GM12878 (cell line): ENCODE data around the gene IGF1R. TPM values are rescaled to one million over a fixed set of nuclear protein-coding genes. Genes with fewer than 3 reads are reported as not detected.

Experiments
- ATAC-seq: fragments of 200-7000 bp; cut with Tn5 transposase; 3 replicates; pipeline ENCODE4 v1.9.1; 2020; ENCODE audit warnings: mild to moderate bottlenecking, moderate library complexity
- BruUV-seq: library from RNA; stranded (reverse); fragments of 400-500 nt; replicated peaks from 2 replicates; lab custom pipeline; 2021; lab: Mats Ljungman, UMichigan
- CTCF ChIA-PET: fragments of 300-600 bp; sonication (Branson Sonifier 250); formaldehyde crosslinking; extraction: SDS; loops from one replicate; lab custom pipeline; 2021; ENCODE audit warnings: inconsistent platforms; lab: Yijun Ruan, JAX
- POLR2A ChIA-PET: fragments of 350-600 bp; formaldehyde crosslinking; extraction: SDS; loops from one replicate; lab custom pipeline; 2021; ENCODE audit warnings: inconsistent platforms; lab: Charles Lee
- RAD21 ChIA-PET: fragments of 300-600 bp; sonication (Branson Sonifier 250); formaldehyde crosslinking; loops from one replicate; lab custom pipeline; 2023; ENCODE audit warnings: antibody characterized with exemption; ENCODE audit not compliant: unreplicated experiment; lab: Charles Lee
- SMC1A ChIA-PET: fragments of 300-600 bp; sonication (Branson Sonifier 250); formaldehyde crosslinking; loops from one replicate; lab custom pipeline; 2023; ENCODE audit not compliant: unreplicated experiment, uncharacterized antibody; lab: Charles Lee
- DNase-seq: peaks from one replicate; pipeline ENCODE4 v3.0.0-alpha.2; 2011; ENCODE audit warnings: low read depth, low spot score
- FAIRE-seq: peaks from 3 replicates; lab custom pipeline; 2011; peaks lifted over from hg19 to GRCh38; lab: Jason Lieb, UNC
- H2AFZ ChIP-seq: 2 replicates; pipeline ENCODE4 v1.6.0; 2011; ENCODE audit warnings: low read depth, low read length, control low read depth; ENCODE audit not compliant: control insufficient read depth
- H3K27ac ChIP-seq: 2 replicates; pipeline ENCODE4 v1.5.1; 2011; ENCODE audit warnings: control low read depth; ENCODE audit not compliant: control insufficient read depth, insufficient read depth
- H3K27me3 ChIP-seq, 2 experiments: replicated peaks in 1 of 2; 2 replicates each; pipeline versions ENCODE4 v1.6.0 to v1.6.1; 2011; ENCODE audit warnings: low read length in 1 of 2; ENCODE audit not compliant: control insufficient read depth in 2 of 2, insufficient read depth in 2 of 2
- H3K36me3 ChIP-seq, 2 experiments: 2 replicates each; pipeline ENCODE4 v1.5.1; 2011; ENCODE audit warnings: low read length in 1 of 2; ENCODE audit not compliant: control insufficient read depth in 2 of 2, insufficient read depth in 2 of 2
- H3K4me1 ChIP-seq: 2 replicates; pipeline ENCODE4 v1.6.1; 2011; ENCODE audit warnings: mild to moderate bottlenecking, low read length, moderate library complexity, mixed read lengths; ENCODE audit not compliant: control insufficient read depth, insufficient read depth
- H3K4me2 ChIP-seq: 2 replicates; pipeline ENCODE4 v1.6.0; 2011; ENCODE audit warnings: control low read depth; ENCODE audit not compliant: control insufficient read depth, insufficient read depth
- H3K4me3 ChIP-seq: fragments of 200-600 bp; sonication (generic); 2 replicates; pipeline ENCODE4 v1.5.1; 2016
- H3K79me2 ChIP-seq: 2 replicates; pipeline ENCODE4 v1.6.0; 2011; ENCODE audit warnings: low read length; ENCODE audit not compliant: control insufficient read depth, insufficient read depth
- H3K9ac ChIP-seq: 2 replicates; pipeline ENCODE4 v1.8.0; 2011; ENCODE audit warnings: low read length, control low read depth, mixed read lengths; ENCODE audit not compliant: control insufficient read depth, insufficient read depth
- H3K9me3 ChIP-seq: replicated peaks from 3 replicates; pipeline ENCODE4 v1.5.1; 2011; ENCODE audit warnings: mild to moderate bottlenecking, low read length; ENCODE audit not compliant: control insufficient read depth, insufficient read depth
- H4K20me1 ChIP-seq: 2 replicates; pipeline ENCODE4 v1.6.0; 2011; ENCODE audit not compliant: control insufficient read depth, insufficient read depth
- BCL3 ChIP-seq: IDR thresholded peaks from 2 replicates; pipeline ENCODE4 v1.6.1; 2011; ENCODE audit warnings: borderline replicate concordance, low read depth, mild to moderate bottlenecking, moderate library complexity, low read length; ENCODE audit not compliant: insufficient read depth, poor library complexity, severe bottlenecking
- JUNB ChIP-seq: IDR thresholded peaks from 2 replicates; pipeline ENCODE4 v1.6.1; 2016; ENCODE audit warnings: antibody characterized with exemption, mild to moderate bottlenecking
- KAT2A ChIP-seq: conservative IDR thresholded peaks from 2 replicates; pipeline ENCODE4 v1.6.1; 2011; ENCODE audit warnings: low read depth, low read length; ENCODE audit not compliant: control insufficient read depth
- NR2C1 ChIP-seq: fragments of 450-650 bp; IDR thresholded peaks from 2 replicates; pipeline ENCODE4 v1.6.1; 2017; ENCODE audit warnings: antibody characterized with exemption, mild to moderate bottlenecking, moderate library complexity
- POLR2A ChIP-seq: IDR thresholded peaks from 2 replicates; pipeline ENCODE4 v1.6.1; 2011; ENCODE audit warnings: low read depth, mild to moderate bottlenecking, low read length
- POLR2AphosphoS2 ChIP-seq: IDR thresholded peaks from 2 replicates; pipeline ENCODE4 v1.6.1; 2011; ENCODE audit warnings: low read depth, mild to moderate bottlenecking, low read length, improper control_type of control experiment, moderate library complexity
- SUZ12 ChIP-seq: fragments of 200-600 bp; sonication (generic); IDR thresholded peaks from one replicate; pipeline ENCODE4 v1.6.1; 2018; ENCODE audit warnings: antibody characterized with exemption, mild to moderate bottlenecking; ENCODE audit not compliant: unreplicated experiment
- TARDBP ChIP-seq: IDR thresholded peaks from 2 replicates; pipeline ENCODE4 v1.6.1; 2016; ENCODE audit warnings: borderline replicate concordance
- ZNF384 ChIP-seq: IDR thresholded peaks from 2 replicates; pipeline ENCODE4 v1.6.1; 2012; ENCODE audit warnings: low read depth, mild to moderate bottlenecking, low read length, improper control_type of control experiment, borderline replicate concordance
- WGBS: methylation state at CpG from one replicate; pipeline ENCODE4 v1.1.6; 2016; ENCODE audit warnings: low lambda C conversion rate; ENCODE audit not compliant: insufficient replicate concordance, insufficient coverage; ENCODE audit errors: missing lambda C conversion rate; 5-methylcytosine and 5-hydroxymethylcytosine counted together
- in situ Hi-C: fragments of 300-500 bp; cut with MboI; formaldehyde crosslinking; loops from 9 replicates; pipeline ENCODE4 v1.14.3; 2018; ENCODE audit warnings: mixed read lengths
- intact Hi-C: fragments of 100-400 bp; cut with micrococcal nuclease; formaldehyde crosslinking; loops from one replicate; pipeline ENCODE4 v1.14.2; 2022; ENCODE audit not compliant: unreplicated experiment
- polyA plus RNA-seq, 11 experiments: library from polyadenylated mRNA; depleted of rRNA in 4 of 11; unstranded in 6 of 11; stranded (reverse) in 5 of 11; fragments of >200 nt; fragmentation: Nextera tagmentation in 4 of 11; fragmentation: Illumina TruSeq in 1 of 11; extraction: Ambion mirVana in 4 of 11; extraction: Trizol in 1 of 11; gene quantifications; 1 replicate in 1 of 11; 2 replicates in 10 of 11; pipeline versions ENCODE4 v1.2.1 to v1.2.3, GENCODE V29; 2011 to 2016; ENCODE audit warnings: inconsistent platforms in 2 of 11, missing spikeins in 2 of 11, low read depth in 1 of 11
- total RNA-seq, 4 experiments: library from RNA; depleted of rRNA in 3 of 4; stranded (reverse); fragments of >200 nt in 3 of 4; fragmentation: Illumina TruSeq in 1 of 4; extraction: Trizol in 1 of 4; gene quantifications; 2 replicates each; pipeline versions ENCODE4 v1.2.1 to v1.2.3, GENCODE V29; 2013 to 2021
- TF ChIP-seq, protein P1 (sequence below): fragments of 450-650 bp; IDR thresholded peaks from 2 replicates; pipeline ENCODE4 v1.6.1; 2017; ENCODE audit warnings: antibody characterized with exemption, mild to moderate bottlenecking, moderate library complexity

Gene IGF1R
- total and polyA plus RNA-seq, 10 of the 15 experiments (the other 5 are each of a cell fraction or from before 2014, with no cell fraction given) = 0.03 to 2.7 (median 0.66) TPM

DNA sequence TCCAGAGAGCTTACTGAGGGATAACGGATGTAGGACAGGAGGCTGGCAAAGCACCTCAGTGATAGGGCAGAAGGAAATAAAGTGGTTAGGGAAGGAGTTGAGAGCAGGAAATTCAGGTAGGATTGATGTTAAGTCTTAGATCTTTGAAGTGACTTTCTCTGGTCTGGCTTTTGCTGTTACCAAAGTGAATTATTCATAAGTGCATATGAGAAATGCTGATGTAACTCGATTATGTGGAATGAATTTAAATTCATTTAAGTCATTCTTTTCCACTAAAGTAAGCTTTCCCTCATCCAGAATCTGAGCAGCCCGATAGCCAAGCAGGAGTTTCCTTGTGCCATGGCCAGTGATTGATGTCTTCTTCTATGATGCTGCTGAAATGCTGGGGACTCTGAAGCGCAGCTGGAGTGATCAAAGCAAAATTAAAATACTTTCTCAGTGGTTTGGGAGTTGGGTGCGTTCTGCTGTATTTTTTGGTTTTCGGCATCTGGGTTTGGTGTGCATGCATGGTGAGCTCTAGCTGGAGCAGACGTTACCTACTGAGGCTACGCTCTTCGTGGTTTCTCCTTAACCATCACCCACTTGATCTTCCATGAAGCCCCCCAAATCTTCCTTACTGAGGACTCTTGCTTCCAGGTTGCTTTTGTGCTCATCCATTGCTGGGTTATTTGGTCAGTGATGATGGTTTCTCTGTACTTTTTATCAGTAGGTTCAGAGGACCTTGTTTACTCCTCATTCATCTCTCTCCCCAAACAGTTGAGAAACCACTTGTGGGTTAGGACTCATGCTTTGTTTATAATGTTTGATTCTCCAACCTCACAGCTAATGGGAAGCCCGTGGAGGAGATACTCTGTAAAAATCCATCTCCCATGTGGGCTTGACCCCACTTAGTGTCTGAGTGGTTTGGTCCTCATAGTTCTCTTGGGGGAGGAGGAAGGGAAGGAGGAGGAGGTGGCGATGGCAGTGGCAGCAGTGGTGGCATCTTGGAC is 72.5 kb downstream of the IGF1R start:
- 20% methylated on average over 11 of the region's 11 CpGs for WGBS
- POLR2A ChIA-PET = no interaction called here
- no peak overlapping the region for H3K4me2 ChIP-seq
- H4K20me1 ChIP-seq = no peaks in the 10 kb centered on the region
- SMC1A ChIA-PET = no interaction called here
- no peak overlapping the region for H3K9ac ChIP-seq
- intact Hi-C loops = no loop called here
- no peak overlapping the region for H3K27ac ChIP-seq
- H3K9me3 ChIP-seq = no peaks in the 10 kb centered on the region
- in situ Hi-C loops = no loop called here
- no peak for FAIRE-seq
- no peak for ATAC-seq
- no peaks in the 10 kb centered on the region for H3K4me1 ChIP-seq
- no peak for TF ChIP-seq BCL3
- no peak for TF ChIP-seq JUNB
- TF ChIP-seq POLR2A = no peak
- TF ChIP-seq TARDBP = no peak
- TF ChIP-seq ZNF384 = no peak
- TF ChIP-seq KAT2A = no peak
- TF ChIP-seq, protein P1, sequence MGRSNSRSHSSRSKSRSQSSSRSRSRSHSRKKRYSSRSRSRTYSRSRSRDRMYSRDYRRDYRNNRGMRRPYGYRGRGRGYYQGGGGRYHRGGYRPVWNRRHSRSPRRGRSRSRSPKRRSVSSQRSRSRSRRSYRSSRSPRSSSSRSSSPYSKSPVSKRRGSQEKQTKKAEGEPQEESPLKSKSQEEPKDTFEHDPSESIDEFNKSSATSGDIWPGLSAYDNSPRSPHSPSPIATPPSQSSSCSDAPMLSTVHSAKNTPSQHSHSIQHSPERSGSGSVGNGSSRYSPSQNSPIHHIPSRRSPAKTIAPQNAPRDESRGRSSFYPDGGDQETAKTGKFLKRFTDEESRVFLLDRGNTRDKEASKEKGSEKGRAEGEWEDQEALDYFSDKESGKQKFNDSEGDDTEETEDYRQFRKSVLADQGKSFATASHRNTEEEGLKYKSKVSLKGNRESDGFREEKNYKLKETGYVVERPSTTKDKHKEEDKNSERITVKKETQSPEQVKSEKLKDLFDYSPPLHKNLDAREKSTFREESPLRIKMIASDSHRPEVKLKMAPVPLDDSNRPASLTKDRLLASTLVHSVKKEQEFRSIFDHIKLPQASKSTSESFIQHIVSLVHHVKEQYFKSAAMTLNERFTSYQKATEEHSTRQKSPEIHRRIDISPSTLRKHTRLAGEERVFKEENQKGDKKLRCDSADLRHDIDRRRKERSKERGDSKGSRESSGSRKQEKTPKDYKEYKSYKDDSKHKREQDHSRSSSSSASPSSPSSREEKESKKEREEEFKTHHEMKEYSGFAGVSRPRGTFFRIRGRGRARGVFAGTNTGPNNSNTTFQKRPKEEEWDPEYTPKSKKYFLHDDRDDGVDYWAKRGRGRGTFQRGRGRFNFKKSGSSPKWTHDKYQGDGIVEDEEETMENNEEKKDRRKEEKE = no peak
- TF ChIP-seq POLR2AphosphoS2 = no peak
- TF ChIP-seq NR2C1 = no peak
- TF ChIP-seq SUZ12 = no peak
- TF ChIP-seq, all 136 proteins: peak for 0
- no peaks in the 10 kb centered on the region for H3K36me3 ChIP-seq
- H3K27me3 ChIP-seq = no peaks in the 10 kb centered on the region
- no peaks in the 10 kb centered on the region for H3K79me2 ChIP-seq
- no peak overlapping the region for H3K4me3 ChIP-seq
- RAD21 ChIA-PET = no interaction called here
- no peak overlapping the region for H2AFZ ChIP-seq
- BruUV-seq = no TSS peak
- CTCF ChIA-PET = no interaction called here
- DNase-seq = no peak
